Thoracic aorta (tissue), 2 donors: ENCODE measurements around the gene BTG1. TPM values are rescaled to one million over a fixed set of nuclear protein-coding genes. Genes with fewer than 3 reads are reported as not detected.

Experiments
- ATAC-seq: fragments of 150-250 bp; one replicate; pipeline ENCODE4 v1.8.0; 2017; ENCODE audit warnings: low read depth; ENCODE audit not compliant: insufficient number of reproducible peaks, low FRiP score
- DNase-seq: peaks from one replicate; pipeline ENCODE4 v3.0.0-alpha.2; 2020; ENCODE audit warnings: low spot score
- H3K27ac ChIP-seq, 2 donors: fragments of 200-600 bp; sonication (generic); 1 replicate in 1 of 2; 2 replicates in 1 of 2; pipeline ENCODE4 v1.5.1; 2016; ENCODE audit warnings: mild to moderate bottlenecking in 2 of 2, moderate library complexity in 2 of 2
- H3K27me3 ChIP-seq: fragments of 200-600 bp; sonication (generic); replicated peaks from 2 replicates; pipeline ENCODE4 v1.6.0; 2016; ENCODE audit warnings: mild to moderate bottlenecking; ENCODE audit not compliant: insufficient read depth
- H3K36me3 ChIP-seq: fragments of 200-600 bp; sonication (generic); one replicate; pipeline ENCODE4 v1.5.1; 2016
- H3K4me1 ChIP-seq, 2 donors: fragments of 200-600 bp; sonication (generic); 1 replicate in 1 of 2; 2 replicates in 1 of 2; pipeline versions ENCODE4 v1.5.1 to v1.6.0; 2016; ENCODE audit warnings: low read depth in 2 of 2, mild to moderate bottlenecking in 1 of 2; ENCODE audit not compliant: control insufficient read depth in 1 of 2
- H3K4me3 ChIP-seq: fragments of 200-600 bp; sonication (generic); 2 replicates; pipeline ENCODE4 v1.5.1; 2016; ENCODE audit warnings: mild to moderate bottlenecking
- H3K9me3 ChIP-seq: fragments of 200-600 bp; sonication (generic); 2 replicates; pipeline ENCODE4 v1.5.1; 2016
- CTCF ChIP-seq: fragments of 200-600 bp; sonication (generic); IDR thresholded peaks from one replicate; pipeline ENCODE4 v1.5.1; 2019; ENCODE audit warnings: antibody characterized with exemption
- total RNA-seq, 2 donors: library from RNA; depleted of rRNA; stranded (reverse); fragments of >200 nt; gene quantifications; one replicate each; pipeline versions ENCODE4 v1.1.0 to v1.2.3, GENCODE V29; 2016

BTG1 gene
- total RNA-seq, 2 donors from 2014 or later = 31.7 to 53.3 TPM

- DNase-seq = no peak
- ATAC-seq = no peak
- H3K27ac ChIP-seq = no peak overlapping the region
- H3K4me1 ChIP-seq = no peaks in the 10 kb centered on the region
- H3K36me3 ChIP-seq = no peaks in the 10 kb centered on the region
- no peaks in the 10 kb centered on the region for H3K27me3 ChIP-seq
- H3K4me3 ChIP-seq = no peak overlapping the region
- H3K9me3 ChIP-seq = no peaks in the 10 kb centered on the region
- no peak for TF ChIP-seq CTCF
These were observed 36.0 kb downstream of the BTG1 start for GRCh38 chr12:92109613-92110012.

GRCh38 chr12:92108651-92109050 is 37.0 kb downstream of the BTG1 start:
- ATAC-seq (no peak), DNase-seq (no peak)

GRCh38 chr12:92107621-92108131 is 38.0 kb downstream of the BTG1 start:
- Histone ChIP-seq H3K27me3 (no peaks in the 10 kb centered on the region), H3K4me3 (no peak overlapping the region), H3K9me3 (no peaks in the 10 kb centered on the region), H3K27ac (no peak overlapping the region), H3K4me1 (no peaks in the 10 kb centered on the region), H3K36me3 (no peaks in the 10 kb centered on the region)
- DNase-seq = no peak
- TF ChIP-seq CTCF = no peak
- ATAC-seq = no peak

More at GRCh38 chr12:92108651-92109050, 37.0 kb downstream of the BTG1 start:
- Histone ChIP-seq H3K4me1 (no peaks in the 10 kb centered on the region), H3K36me3 (no peaks in the 10 kb centered on the region), H3K27me3 (no peaks in the 10 kb centered on the region), H3K9me3 (no peaks in the 10 kb centered on the region), H3K4me3 (no peak overlapping the region), H3K27ac (no peak overlapping the region)
- TF ChIP-seq CTCF = no peak

GRCh38 chr12:92107094-92107493 is 38.6 kb downstream of the BTG1 start:
- Histone ChIP-seq H3K27ac (no peak overlapping the region), H3K4me1 (no peaks in the 10 kb centered on the region), H3K27me3 (no peaks in the 10 kb centered on the region), H3K4me3 (no peak overlapping the region), H3K9me3 (no peaks in the 10 kb centered on the region), H3K36me3 (no peaks in the 10 kb centered on the region)
- DNase-seq (no peak), ATAC-seq (no peak)
- no peak for TF ChIP-seq CTCF

- no peak overlapping the region for H3K4me3 ChIP-seq
- no peaks in the 10 kb centered on the region for H3K36me3 ChIP-seq
- no peak for DNase-seq
- H3K4me1 ChIP-seq = no peaks in the 10 kb centered on the region
- TF ChIP-seq CTCF = no peak
- H3K27me3 ChIP-seq = no peaks in the 10 kb centered on the region
- ATAC-seq = no peak
- H3K27ac ChIP-seq = no peak overlapping the region
- H3K9me3 ChIP-seq = no peaks in the 10 kb centered on the region
These were observed 40.0 kb downstream of the BTG1 start for GRCh38 chr12:92105676-92106075.
